Measurements from ENCODE around the gene LAMB3. TPM values are rescaled to one million over a fixed set of nuclear protein-coding genes. Genes with fewer than 3 reads are reported as not detected.

LAMB3 gene
- polyA plus RNA-seq, 1 donor from 2014 or later: 5.8 TPM

GRCh38 chr1:209570743-209571142, 81.5 kb downstream of the LAMB3 start:
- no peaks in the 10 kb centered on the region for H3K27me3 ChIP-seq (ENCODE audit: insufficient read depth, low read depth, low read length)
- H3K79me2 ChIP-seq (replicated peaks; ENCODE audit: insufficient read depth, low read length): no peaks in the 10 kb centered on the region
- no peak overlapping the region for H3K27ac ChIP-seq (ENCODE audit: low read length)
- H2AFZ ChIP-seq (ENCODE audit: low read depth, low read length): no peak overlapping the region
- H4K20me1 ChIP-seq (ENCODE audit: insufficient read depth): no peaks in the 10 kb centered on the region
- no peaks in the 10 kb centered on the region for H3F3A ChIP-seq (ENCODE audit: insufficient read depth, low read length, poor library complexity, severe bottlenecking)
- no peaks in the 10 kb centered on the region for H3K9me3 ChIP-seq (ENCODE audit: low read length)
- H3K9me2 ChIP-seq (ENCODE audit: insufficient read depth, low read length): no peaks in the 10 kb centered on the region
- no peaks in the 10 kb centered on the region for H3K36me3 ChIP-seq (ENCODE audit: insufficient read depth, low read length)
- no peak overlapping the region for H3K9ac ChIP-seq (ENCODE audit: low read length)
- no peak overlapping the region for H3K4me2 ChIP-seq (ENCODE audit: low read length)
- H3K4me3 ChIP-seq (ENCODE audit: low read length): no peak overlapping the region
- TF ChIP-seq EP300 (conservative IDR thresholded peaks at IDR 0.05; ENCODE audit: poor library complexity, severe bottlenecking) (no peak), RAD21 (conservative IDR thresholded peaks at IDR 0.05) (no peak), SMC3 (conservative IDR thresholded peaks at IDR 0.05; ENCODE audit: poor library complexity) (no peak), POLR2AphosphoS5 (IDR thresholded peaks at IDR 0.05) (no peak), REST (IDR thresholded peaks at IDR 0.05; ENCODE audit: borderline replicate concordance) (no peak), TAF1 (IDR thresholded peaks at IDR 0.05; ENCODE audit: low read depth) (no peak), CTCF (IDR thresholded peaks at IDR 0.05; ENCODE audit: poor library complexity, severe bottlenecking) (no peak), EZH2 (IDR thresholded peaks at IDR 0.05; ENCODE audit: borderline replicate concordance, insufficient read depth, low read length, poor library complexity, severe bottlenecking) (no peak), MXI1 (conservative IDR thresholded peaks at IDR 0.05; ENCODE audit: poor library complexity, severe bottlenecking) (no peak)

GRCh38 chr1:209569455-209570207, 82.6 kb downstream of the LAMB3 start:
- TF ChIP-seq EP300 (conservative IDR thresholded peaks at IDR 0.05; ENCODE audit: poor library complexity, severe bottlenecking) (no peak), TAF1 (IDR thresholded peaks at IDR 0.05; ENCODE audit: low read depth) (no peak), RAD21 (conservative IDR thresholded peaks at IDR 0.05) (peak; percentile 80), CTCF (IDR thresholded peaks at IDR 0.05; ENCODE audit: poor library complexity, severe bottlenecking) (peak; percentile 84), SMC3 (conservative IDR thresholded peaks at IDR 0.05; ENCODE audit: poor library complexity) (peak; percentile 87), MXI1 (conservative IDR thresholded peaks at IDR 0.05; ENCODE audit: poor library complexity, severe bottlenecking) (no peak)
- no peak overlapping the region for H2AFZ ChIP-seq (ENCODE audit: low read depth, low read length)
- H3F3A ChIP-seq (ENCODE audit: insufficient read depth, low read length, poor library complexity, severe bottlenecking): no peaks in the 10 kb centered on the region
- no peaks in the 10 kb centered on the region for H3K79me2 ChIP-seq (replicated peaks; ENCODE audit: insufficient read depth, low read length)
- no peaks in the 10 kb centered on the region for H3K9me2 ChIP-seq (ENCODE audit: insufficient read depth, low read length)
- no peaks in the 10 kb centered on the region for H4K20me1 ChIP-seq (ENCODE audit: insufficient read depth)
- no peak overlapping the region for H3K4me3 ChIP-seq (ENCODE audit: low read length)
- no peak overlapping the region for H3K9ac ChIP-seq (ENCODE audit: low read length)
- H3K4me2 ChIP-seq (ENCODE audit: low read length): no peak overlapping the region
- H3K36me3 ChIP-seq (ENCODE audit: insufficient read depth, low read length): no peaks in the 10 kb centered on the region
- H3K27me3 ChIP-seq (ENCODE audit: insufficient read depth, low read depth, low read length): no peaks in the 10 kb centered on the region
- H3K9me3 ChIP-seq (ENCODE audit: low read length): no peaks in the 10 kb centered on the region
- H3K27ac ChIP-seq (ENCODE audit: low read length): no peak overlapping the region
